Activated B cell treated with CpG ODN at 0.5 μM for 24 hours (primary cell): ENCODE results near the gene ST6GALNAC2. TPM values are rescaled to one million over a fixed set of nuclear protein-coding genes. Genes with fewer than 3 reads are reported as not detected.

ENCODE experiments used
- ATAC-seq: fragments of 200-7000 bp; cut with Tn5 transposase; one replicate; pipeline ENCODE4 v1.10.0; 2021; ENCODE audit warnings: low read depth, mild to moderate bottlenecking, moderate library complexity
- CTCF ChIA-PET: fragments of 350-600 bp; sonication (Branson Sonifier 250); formaldehyde crosslinking; loops from one replicate; lab custom pipeline; 2021; ENCODE audit warnings: antibody characterized with exemption; lab: Charles Lee
- POLR2A ChIA-PET: fragments of 350-600 bp; sonication (Branson Sonifier 250); formaldehyde crosslinking; loops from one replicate; lab custom pipeline; 2021; ENCODE audit warnings: antibody characterized with exemption; lab: Charles Lee
- DNase-seq: peaks from one replicate; pipeline ENCODE4 v3.0.0; 2022
- H3K27ac Mint-ChIP-seq: one replicate; pipeline ENCODE4 v1.8.0; 2020; ENCODE audit warnings: mixed read lengths
- H3K27me3 Mint-ChIP-seq: one replicate; pipeline ENCODE4 v1.8.0; 2021; ENCODE audit warnings: mixed read lengths
- H3K36me3 Mint-ChIP-seq: one replicate; pipeline ENCODE4 v1.8.0; 2021; ENCODE audit warnings: low read depth, mixed read lengths
- H3K4me1 Mint-ChIP-seq: one replicate; pipeline ENCODE4 v1.8.0; 2021; ENCODE audit warnings: mixed read lengths
- H3K4me3 Mint-ChIP-seq: one replicate; pipeline ENCODE4 v1.8.0; 2020; ENCODE audit warnings: mild to moderate bottlenecking, mixed read lengths
- H3K9me3 Mint-ChIP-seq: one replicate; pipeline ENCODE4 v1.8.0; 2020; ENCODE audit warnings: mixed read lengths
- intact Hi-C: fragments of 100-400 bp; cut with micrococcal nuclease; formaldehyde crosslinking; loops from one replicate; pipeline ENCODE4 v1.15.1; 2024
- total RNA-seq: library from RNA; stranded (reverse); gene quantifications from 2 replicates; pipeline ENCODE4 v1.2.3, GENCODE V29; 2022
- TF ChIP-seq, protein P1 (sequence below): fragments of 200-600 bp; IDR thresholded peaks from one replicate; pipeline ENCODE4 v1.8.0; 2022; ENCODE audit warnings: antibody characterized with exemption, mild to moderate bottlenecking

The ST6GALNAC2 gene
- total RNA-seq, 1 donor from 2014 or later: not detected

DNA sequence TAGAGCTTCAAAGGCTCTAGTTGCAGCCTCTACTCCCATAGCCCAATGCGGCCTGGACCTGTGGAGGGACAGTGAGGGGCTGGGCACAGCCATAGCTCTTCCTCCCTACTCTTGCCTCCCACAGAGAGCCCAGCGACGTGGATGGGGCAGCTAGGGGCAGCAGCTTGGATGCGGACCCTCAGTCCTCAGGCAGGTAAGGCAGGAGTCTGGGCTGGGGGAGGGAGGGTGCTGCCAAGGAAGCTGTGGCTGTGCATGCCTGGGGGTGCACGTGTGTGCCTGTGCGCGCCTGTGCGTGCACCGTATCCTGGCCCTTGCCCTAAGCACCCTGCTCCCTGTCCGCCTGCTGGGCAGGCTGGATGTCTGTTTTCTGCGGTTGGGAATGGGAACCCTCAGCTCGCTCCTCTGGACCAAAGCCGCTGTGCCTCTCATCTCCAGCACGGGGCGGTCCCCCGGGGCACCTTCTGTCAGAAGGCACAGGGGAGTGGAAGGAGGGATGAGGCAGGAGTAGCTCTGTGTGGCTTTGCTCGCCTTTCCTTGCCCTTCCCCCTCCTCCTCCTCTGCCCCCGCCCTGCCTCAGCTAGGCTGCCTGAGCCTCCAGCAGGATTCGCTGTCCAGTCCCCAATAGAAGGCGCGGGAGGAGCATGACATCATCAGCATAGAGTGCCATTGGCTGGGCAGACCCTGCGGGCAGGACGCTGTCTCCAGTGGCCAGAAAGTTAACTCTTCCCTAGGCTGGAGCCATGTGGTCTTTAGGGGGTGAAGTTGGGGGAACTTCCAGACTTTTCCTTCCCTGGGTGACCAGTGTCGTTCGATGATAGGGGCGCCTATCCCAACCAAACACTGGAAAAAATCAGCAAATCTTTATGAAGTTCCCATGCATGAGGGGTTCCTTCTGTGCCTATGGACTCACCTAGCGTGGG, 45.0 kb downstream of the ST6GALNAC2 start:
- Mint-ChIP-seq H3K4me3 (no peak overlapping the region), H3K9me3 (no peaks in the 10 kb centered on the region), H3K36me3 (no peaks in the 10 kb centered on the region), H3K4me1 (peaks cover 21% of the 10 kb centered on the region), H3K27ac (no peak overlapping the region), H3K27me3 (peaks cover 21% of the 10 kb centered on the region)
- ChIA-PET CTCF (interaction anchor here (1.8 kb wide), 1 partner anchor 17 kb away, joined by 9 read pairs; no protein-coding TSS in a partner anchor), POLR2A (interaction anchor here (0.6 to 3.6 kb wide), 3 partner anchors 9 to 234 kb away, joined by 3 to 16 read pairs (median 3); no protein-coding TSS in a partner anchor)
- DNase-seq (no peak), ATAC-seq (peak; percentile 63)
- TF ChIP-seq, protein P1, sequence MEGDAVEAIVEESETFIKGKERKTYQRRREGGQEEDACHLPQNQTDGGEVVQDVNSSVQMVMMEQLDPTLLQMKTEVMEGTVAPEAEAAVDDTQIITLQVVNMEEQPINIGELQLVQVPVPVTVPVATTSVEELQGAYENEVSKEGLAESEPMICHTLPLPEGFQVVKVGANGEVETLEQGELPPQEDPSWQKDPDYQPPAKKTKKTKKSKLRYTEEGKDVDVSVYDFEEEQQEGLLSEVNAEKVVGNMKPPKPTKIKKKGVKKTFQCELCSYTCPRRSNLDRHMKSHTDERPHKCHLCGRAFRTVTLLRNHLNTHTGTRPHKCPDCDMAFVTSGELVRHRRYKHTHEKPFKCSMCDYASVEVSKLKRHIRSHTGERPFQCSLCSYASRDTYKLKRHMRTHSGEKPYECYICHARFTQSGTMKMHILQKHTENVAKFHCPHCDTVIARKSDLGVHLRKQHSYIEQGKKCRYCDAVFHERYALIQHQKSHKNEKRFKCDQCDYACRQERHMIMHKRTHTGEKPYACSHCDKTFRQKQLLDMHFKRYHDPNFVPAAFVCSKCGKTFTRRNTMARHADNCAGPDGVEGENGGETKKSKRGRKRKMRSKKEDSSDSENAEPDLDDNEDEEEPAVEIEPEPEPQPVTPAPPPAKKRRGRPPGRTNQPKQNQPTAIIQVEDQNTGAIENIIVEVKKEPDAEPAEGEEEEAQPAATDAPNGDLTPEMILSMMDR: no peak
- intact Hi-C loops: no loop called here

DNA sequence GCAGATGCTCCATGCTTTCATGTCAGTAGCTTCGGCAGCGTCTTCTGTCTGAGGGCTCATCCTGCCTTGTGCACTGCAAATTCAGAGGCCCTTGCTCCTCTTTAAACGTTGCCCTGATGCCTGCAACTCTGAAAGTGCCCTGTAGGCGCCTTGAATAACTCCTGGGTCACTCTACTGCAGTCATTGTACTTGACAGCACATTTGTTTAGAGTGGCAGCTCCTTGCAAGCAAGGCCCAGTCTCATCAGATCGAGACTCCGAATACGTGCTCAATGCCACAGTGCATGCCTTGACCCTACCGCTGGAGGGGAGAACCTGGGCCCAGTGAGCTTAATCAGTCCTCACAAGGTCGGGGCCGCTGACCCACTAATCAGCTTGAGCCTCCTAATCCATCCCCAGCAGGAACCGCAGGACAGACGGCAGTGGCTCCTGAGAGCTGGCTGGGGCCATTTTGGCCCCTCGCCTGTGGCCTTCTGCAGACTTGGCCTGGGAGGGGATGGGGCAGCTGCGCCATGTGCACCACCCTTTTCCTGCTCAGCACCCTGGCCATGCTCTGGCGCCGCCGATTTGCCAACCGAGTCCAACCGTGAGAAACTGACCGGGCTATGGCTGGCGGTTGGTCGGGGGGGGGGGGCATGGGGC, 45.9 kb downstream of the ST6GALNAC2 start, which contains the start of gene PRCD:
Gene PRCD, plus strand, starts transcription at position 414 of the 641 bp plus-strand sequence. Its CDS starts 98 bp downstream, at position 512.
- ATAC-seq (no peak), DNase-seq (no peak)
- ChIA-PET CTCF (interaction anchor here (1.8 kb wide), 1 partner anchor 17 kb away, joined by 9 read pairs; no protein-coding TSS in a partner anchor), POLR2A (interaction anchor here (0.6 to 3.6 kb wide), 3 partner anchors 8 to 17 kb away, joined by 3 to 16 read pairs (median 3); no protein-coding TSS in a partner anchor)
- H3K27ac Mint-ChIP-seq: no peak within 1 kb of the TSS
- TF ChIP-seq, protein P1: no peak
- no peaks in the 10 kb centered on the region for H3K36me3 Mint-ChIP-seq
- intact Hi-C loops: no loop called here
- H3K4me3 Mint-ChIP-seq: peak within 1 kb of the TSS; percentile 59
- H3K9me3 Mint-ChIP-seq: no peaks in the 10 kb centered on the region
- peaks cover 24% of the 10 kb centered on the region for H3K27me3 Mint-ChIP-seq
- H3K4me1 Mint-ChIP-seq: peaks cover 21% of the 10 kb centered on the region

DNA sequence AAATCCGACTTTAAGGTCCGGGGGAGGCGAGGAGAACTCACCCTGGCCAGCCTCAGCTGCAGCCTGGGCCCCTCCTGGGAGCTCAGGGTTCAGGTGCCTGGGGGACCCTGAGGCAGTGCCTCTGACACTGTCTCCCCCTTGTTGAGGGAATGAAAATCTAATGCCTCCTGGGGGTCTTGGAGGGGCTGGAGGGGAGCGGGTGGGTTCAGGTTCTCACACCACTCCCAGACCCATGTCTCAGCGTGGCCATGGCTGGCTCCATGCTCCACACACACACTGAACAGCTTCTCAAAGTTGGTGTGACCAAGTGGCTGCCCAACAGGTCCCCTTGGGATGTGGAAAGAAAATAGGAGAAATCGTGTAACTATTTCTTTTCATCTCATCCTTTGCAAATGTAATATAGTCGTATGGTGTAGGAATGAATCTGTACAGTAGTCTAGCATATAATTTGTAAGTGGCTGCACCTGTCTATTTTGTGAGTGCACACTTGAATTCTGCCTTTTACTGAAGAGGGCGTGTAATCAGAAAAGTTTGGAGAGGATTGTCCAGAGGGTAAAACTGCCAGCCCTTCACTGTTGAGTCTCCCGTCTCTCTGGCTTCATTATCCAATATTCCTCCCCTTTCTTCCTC, 46.6 kb downstream of the ST6GALNAC2 start:
- no peaks in the 10 kb centered on the region for H3K9me3 Mint-ChIP-seq
- ATAC-seq: no peak
- TF ChIP-seq, protein P1: no peak
- ChIA-PET POLR2A (interaction anchor here (1.1 to 3.6 kb wide), 2 partner anchors 11 to 18 kb away, joined by 3 to 16 read pairs; no protein-coding TSS in a partner anchor), CTCF (interaction anchor here (1.1 kb wide), 1 partner anchor 16 kb away, joined by 3 read pairs; no protein-coding TSS in a partner anchor)
- no peak overlapping the region for H3K27ac Mint-ChIP-seq
- DNase-seq: no peak
- H3K27me3 Mint-ChIP-seq: peaks cover 20% of the 10 kb centered on the region
- peak overlapping the region; percentile 59 for H3K4me3 Mint-ChIP-seq
- intact Hi-C loops: no loop called here
- no peaks in the 10 kb centered on the region for H3K36me3 Mint-ChIP-seq
- H3K4me1 Mint-ChIP-seq: peaks cover 21% of the 10 kb centered on the region

DNA sequence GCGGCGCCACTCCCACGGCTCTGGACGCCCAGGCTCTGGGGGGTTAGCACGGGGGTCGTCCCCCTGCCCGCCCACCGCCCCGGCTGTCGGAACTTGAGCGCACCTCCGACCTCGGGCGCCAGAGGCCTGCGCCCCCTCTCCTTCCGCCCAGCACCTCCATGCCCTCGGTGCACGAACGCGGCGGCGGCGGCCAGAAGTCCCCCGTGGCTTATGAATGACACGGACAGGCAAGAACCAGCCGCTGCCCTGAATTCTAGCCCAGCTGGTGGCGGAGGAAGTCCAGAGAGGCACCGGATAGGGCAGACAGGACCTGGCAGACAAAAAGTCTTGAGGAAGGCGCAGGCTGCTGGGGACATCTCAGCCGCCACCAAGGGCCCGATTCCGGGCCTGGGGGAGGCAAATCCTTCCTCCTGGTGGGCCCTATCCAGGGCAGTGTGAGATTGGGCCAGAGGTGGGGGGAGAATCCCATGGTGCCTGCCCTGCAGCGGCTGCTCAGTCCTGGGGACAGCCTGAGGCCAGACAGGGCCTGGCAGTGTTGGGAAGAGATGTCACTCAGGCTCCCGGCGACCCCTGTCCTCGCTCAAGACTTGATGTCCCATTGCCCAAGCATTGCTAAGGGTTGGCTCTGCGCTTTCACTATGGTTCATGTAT, 47.3 kb downstream of the ST6GALNAC2 start:
- H3K4me3 Mint-ChIP-seq: peak overlapping the region; percentile 55
- intact Hi-C loops: no loop called here
- ChIA-PET CTCF (interaction anchor here (1.1 kb wide), 1 partner anchor 15 kb away, joined by 3 read pairs; no protein-coding TSS in a partner anchor), POLR2A (interaction anchor here (3.6 kb wide), 1 partner anchor 11 kb away, joined by 16 read pairs; no protein-coding TSS in a partner anchor)
- DNase-seq (no peak), ATAC-seq (no peak)
- TF ChIP-seq, protein P1: no peak
- H3K27me3 Mint-ChIP-seq: peaks cover 16% of the 10 kb centered on the region
- no peaks in the 10 kb centered on the region for H3K9me3 Mint-ChIP-seq
- no peaks in the 10 kb centered on the region for H3K36me3 Mint-ChIP-seq
- H3K27ac Mint-ChIP-seq: no peak overlapping the region
- peaks cover 21% of the 10 kb centered on the region for H3K4me1 Mint-ChIP-seq
